HG02852 (cell line): ENCODE data around the gene NOC3L.
"Not testable (repeated sequence)": the region's sequence is repeated elsewhere in the genome, so short reads cannot be mapped to it uniquely, and the experiment has no call there.

Source experiments
- ATAC-seq: cut with Tn5 transposase; IDR thresholded peaks from one replicate; pipeline ENCODE4 v1.9.1; 2021; ENCODE audit warnings: mild to moderate bottlenecking, moderate library complexity; ENCODE audit not compliant: unreplicated experiment

NOC3L gene

DNA sequence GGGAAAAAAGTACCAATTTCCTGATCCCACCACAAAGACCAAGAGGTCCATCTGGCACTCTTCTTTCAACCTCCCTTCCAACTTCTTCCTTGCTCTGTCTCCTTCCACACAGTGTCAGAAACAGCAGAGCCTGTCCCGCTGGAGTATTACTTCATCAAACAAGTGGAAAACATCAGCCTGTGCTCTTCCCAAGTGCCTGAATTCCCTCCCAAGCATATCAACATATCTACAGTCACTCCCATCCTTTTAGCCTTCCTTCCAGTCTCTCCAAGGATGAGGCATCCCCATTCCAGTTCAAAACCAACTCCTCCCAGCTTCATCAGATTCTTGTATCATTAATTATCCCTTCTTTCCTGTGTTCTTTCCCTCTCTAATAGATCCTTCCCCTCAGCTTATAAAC is 1.7 kb upstream of the NOC3L start:
- ATAC-seq: no peak

DNA sequence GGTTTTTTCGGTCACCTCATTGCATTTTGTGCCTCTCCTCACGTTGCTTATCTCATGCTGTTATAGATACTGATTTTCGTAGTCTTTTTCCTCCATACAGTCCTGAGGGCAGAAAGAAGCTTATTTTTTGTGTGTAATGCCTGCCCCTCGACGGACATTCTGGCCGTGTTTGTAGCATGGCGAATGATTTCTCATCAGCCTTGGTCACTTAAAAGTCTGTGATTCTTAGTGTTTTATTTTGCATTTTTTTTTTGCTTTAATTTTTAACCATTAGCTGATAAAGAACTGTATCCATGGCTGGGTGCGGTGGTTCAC is 469 bp upstream of the NOC3L start:
- peak; percentile 19 for ATAC-seq

DNA sequence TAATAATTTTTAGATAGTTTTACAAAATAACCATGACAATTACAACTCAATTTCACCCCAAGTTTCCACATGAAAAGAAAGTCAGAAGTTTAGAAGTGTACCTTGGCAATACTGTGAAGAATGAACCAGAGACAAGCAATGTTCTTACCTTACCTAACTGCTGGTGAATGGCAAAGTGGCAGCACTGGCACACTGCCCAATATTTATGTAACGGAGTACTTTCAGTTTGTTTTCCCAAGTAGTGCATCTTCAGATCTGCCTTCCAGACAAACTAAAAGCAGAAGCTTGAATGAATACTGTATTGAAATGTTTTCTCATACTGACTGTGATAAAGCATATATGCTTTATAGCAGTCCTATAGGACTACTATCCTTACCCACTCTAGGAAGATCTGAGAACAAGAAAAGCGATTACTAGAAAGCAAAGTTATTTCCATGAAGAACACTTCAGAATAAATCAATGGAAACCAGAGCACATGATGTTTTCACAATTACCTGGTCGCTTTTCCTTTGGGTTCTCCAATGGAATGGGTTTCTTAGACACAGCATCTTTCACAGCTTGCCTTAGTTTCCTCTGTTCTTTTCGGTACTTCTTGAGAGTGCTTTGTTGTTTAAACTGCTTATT is 1.5 kb downstream of the NOC3L start:
- no peak for ATAC-seq

DNA sequence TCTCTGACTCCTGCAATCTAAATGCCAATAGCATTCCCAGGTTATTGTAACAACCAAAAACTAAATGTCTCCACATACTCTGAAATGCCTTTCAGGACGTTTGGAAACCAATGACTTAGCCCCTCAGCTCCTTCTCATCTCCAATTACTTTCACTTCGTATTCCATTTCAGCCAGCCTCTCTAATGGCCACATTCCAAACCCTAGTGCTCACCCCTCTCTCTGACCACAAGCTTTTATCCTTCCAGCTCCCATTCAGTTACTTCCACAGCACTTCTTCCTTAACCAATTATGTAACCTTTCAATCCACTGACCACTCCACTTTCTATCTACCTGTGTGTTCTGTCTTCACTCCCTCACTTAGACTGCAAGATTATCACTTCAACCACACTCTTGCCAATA is 4.3 kb downstream of the NOC3L start:
- ATAC-seq: no peak

DNA sequence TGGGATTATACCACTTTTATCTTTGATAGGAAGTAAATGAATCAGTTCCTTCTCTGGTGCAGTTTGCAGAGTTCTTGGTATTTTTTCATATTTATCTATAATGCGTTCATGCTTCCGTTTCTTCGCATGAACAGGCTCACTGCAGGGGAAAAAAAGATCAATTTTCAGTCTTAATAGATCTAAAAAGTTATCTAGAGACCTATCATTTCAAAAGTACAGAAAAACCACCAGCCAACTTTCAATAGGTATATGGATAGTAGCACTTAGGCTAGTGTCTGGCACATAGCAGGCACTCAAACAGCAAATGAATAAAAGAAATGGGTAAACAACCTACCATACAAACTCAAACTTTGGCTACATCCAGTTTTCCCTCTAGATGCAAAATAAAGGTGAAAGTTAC is 5.5 kb downstream of the NOC3L start:
- no peak for ATAC-seq

DNA sequence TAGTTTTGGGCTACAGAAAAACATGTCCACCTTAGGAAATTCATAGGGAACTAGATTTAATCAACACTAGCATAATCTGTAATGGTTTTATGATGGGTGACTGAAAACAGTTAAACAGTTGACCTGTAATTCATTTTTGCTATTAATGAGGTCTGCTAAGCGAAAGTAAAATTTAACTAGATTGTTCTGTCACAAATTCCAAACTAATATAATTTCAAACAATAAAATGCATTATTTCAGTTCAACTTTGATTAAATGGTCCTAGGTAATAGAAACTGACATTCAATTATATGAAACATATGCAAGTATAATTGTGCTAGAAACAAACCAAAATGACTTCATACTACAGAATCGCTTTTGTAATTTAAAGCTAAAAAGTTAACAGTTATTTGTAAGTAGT is 6.9 kb downstream of the NOC3L start:
- no peak for ATAC-seq

DNA sequence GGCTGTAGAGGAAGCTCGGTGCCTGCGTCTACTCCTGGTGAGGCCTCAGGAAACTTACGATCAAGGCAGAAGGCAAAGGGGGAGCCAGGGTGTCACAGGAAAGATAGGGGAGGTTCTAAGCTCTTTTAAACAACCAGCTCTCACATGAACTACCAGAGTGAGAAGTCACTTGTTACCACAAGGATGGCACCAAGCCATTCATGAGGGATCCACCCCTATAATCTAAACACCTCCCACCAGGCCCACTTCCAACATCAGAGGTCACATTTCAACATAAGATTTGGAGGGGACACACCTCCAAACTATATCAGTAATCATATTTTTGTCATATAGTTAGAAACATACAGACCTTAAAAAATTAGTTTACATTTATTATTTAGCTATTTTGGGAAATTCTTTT is 9.4 kb downstream of the NOC3L start:
- ATAC-seq: no peak

DNA sequence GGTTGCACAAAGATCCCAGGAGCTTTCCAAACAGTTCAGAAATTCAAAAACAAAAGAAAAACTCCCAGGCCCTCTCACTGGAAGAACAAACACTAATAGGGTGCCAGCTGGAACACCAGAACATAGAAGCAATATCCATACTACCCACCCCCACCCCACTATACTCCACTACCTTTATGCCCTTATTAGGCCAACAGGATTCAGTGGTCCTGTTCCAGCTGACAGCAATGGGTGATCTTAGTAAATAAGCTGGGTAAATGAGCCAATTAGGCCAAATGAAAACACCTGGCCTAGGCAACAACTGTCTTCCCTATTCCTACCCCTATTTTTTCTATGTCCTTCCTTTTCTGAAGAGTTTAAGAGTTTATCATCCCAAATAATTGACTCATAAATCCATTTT is 11.7 kb downstream of the NOC3L start:
- no peak for ATAC-seq

DNA sequence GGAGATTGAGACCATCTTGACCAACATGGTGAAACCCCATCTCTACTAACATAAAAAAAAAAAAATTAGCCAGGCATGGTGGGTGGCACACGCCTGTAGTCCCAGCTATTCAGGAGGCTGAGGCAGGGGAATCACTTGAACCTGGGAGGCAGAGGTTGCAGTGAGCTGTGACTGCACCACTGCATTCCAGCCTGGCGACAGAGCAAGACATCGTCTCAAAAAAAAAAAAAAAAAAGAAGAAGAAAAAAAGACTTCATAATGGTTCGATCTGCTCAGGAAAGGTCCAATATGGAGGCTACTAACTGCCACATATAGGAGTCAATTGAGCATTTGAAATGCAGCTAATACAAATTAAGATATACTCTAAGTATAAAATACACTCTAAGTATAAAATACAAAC is 12.2 kb downstream of the NOC3L start:
- not testable (repeated sequence) for ATAC-seq

DNA sequence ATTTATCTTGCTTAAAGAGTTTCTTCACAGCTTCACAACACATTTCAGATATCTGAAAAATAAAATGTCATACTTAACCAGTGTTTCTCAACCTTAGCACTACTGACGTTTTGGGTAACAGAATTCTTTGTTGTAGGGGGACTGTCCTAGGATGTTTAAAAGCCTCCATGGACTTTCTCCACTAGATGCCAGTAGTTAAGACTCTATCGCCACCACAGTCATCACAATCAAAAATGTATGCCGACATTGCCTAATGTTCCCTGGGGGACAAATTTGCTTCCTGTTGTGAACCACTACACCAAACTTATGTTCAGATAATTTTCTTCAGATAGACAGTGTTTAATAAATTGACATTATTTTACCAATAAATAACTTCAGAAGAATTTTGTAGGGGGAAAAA is 13.4 kb downstream of the NOC3L start:
- ATAC-seq: no peak

DNA sequence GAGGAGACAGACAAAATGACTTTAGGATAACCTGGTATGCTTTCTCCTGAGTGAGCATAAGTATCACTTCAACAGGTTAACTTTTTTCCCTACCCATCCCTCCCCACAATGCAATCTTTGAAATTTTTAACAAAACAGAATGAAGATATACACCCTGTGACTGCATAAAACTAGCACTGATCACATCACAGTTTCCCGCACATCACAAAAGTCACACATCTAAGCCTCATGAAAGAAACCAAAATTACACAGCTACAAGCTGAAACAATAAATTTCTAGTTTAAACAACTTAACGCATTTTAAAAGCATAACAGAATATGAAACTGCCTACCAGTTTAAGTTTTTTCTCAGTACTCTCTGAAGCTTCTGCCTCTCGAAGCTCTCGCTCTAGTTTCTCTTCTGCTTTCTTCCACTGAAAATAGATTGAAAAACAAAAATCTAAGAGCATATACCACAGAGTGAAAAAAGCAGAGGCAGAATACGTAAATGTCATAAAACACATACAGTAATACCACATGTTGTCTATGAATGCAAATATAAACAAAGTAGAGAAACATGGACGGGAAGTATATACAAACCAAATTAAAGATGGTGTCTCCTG is 18.1 kb downstream of the NOC3L start:
- peak; percentile 98 for ATAC-seq

DNA sequence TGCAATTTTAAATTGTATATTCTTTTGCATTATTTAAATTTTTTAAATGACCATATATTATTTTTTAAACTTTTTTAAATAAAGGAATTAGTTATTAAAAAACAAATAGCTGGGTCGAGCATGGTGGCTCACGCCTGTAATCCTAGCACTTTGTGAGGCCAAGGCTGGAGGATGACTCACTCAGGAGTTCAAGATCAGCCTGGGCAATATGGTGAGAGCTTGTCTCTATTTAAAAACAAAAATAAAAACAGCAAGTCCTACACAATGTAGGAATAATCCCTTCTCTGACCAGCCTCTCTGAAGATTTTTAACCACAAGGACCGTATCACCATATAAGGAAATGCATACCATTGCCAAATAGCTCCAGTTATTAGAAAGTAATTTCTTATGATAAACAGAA is 19.6 kb downstream of the NOC3L start:
- ATAC-seq: no peak

DNA sequence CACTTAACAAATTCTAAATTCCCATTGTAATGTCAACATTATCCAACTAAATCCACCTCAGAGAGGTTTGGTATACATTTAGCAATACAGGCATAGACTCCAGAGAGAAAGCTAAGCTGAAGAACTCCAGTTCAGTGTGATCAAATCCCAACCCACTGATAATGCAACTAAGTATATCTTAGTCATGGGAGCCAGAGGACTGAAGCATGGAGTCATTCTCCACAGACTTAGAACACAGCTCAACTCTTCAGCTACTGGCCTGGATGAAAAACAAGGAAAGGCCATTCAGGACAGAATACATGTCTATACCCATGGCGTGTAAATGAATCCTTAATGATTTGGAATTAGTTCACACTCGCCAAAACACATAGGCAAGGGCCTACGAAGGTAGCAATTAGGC is 27.9 kb downstream of the NOC3L start:
- no peak for ATAC-seq

DNA sequence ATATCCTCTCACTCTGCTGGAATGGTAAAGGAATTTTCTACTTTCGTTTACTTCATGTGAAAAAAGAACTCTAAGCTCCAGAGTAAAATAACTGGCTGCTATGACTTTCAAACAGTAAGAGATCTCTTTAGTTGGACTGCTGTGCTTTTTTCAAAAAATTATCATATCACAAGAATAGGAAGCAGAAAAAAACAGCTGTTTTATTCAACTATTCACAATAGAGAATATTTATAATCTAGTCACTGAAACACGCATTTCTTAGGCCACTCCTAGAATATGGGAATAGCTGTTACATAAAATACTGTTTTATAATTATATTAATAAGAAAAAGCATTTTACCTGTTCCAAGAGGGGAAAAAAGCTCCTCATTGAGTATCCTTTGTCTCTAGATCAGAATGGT is 29.7 kb downstream of the NOC3L start:
- ATAC-seq: no peak

DNA sequence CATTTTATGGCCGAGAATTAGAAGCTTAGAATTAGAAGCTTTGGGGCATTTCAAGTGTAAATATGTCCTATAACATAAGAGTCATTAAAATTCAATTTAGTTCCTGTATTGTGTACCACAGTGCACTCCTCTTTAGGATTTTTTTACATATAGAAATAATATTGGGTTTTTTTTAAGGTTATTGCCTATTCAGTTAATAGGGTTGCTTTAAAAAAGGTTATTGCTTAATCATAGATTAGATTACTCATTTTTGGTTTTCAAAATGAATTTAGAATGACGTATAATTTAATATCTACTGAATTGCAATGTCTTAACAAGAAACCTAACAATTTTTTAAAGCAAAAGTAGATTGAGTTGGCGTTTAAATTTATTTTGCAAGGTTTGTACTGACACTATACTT is 34.1 kb downstream of the NOC3L start:
- no peak for ATAC-seq

DNA sequence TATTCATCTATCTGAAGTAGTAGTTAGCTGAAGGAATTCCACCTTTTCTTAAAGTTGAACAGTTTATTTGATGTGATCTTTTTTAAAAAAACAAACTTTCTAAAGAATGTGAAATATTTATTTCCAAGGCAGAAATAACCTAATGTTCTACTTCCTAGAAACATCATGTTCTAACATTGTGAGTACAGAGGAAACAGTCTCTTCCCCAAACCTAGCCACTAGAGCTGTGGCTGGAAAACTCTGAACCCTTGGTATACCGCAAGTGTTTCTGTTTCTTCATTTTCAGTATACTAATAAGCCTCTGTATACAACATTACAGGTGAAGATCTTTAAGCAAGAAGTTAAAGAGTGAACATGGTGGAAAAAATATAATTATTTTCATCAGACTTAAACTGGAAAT is 35.1 kb downstream of the NOC3L start:
- no peak for ATAC-seq

DNA sequence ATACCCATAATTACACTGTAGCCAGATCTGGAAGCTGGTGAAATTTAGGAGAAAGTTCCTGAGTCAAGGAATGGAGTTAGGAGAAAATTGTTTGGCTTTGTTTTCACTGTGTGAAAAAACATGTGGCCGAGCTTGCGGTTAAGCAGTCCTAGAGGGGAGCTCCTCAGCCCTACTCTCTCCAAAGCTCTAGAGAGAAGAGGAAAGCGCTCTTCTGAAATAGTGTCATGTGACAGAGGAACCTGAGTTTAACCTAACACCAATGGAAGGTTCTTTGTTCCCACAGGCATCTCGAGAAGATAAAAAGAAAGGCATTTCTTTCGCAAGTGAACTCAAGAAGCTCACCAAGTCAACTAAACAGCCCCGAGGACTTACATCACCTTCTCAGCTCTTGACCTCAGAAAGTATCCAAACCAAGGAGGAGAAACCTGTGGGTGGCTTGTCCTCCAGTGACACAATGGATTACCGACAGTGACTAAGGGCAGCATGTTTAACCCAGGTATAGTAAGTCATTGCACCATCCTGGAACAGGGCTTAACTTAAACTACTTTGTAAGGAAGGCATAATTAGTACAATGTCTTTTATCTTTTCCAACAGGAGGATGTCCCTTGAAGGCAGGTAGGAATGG is 38.0 kb downstream of the NOC3L start:
- no peak for ATAC-seq

DNA sequence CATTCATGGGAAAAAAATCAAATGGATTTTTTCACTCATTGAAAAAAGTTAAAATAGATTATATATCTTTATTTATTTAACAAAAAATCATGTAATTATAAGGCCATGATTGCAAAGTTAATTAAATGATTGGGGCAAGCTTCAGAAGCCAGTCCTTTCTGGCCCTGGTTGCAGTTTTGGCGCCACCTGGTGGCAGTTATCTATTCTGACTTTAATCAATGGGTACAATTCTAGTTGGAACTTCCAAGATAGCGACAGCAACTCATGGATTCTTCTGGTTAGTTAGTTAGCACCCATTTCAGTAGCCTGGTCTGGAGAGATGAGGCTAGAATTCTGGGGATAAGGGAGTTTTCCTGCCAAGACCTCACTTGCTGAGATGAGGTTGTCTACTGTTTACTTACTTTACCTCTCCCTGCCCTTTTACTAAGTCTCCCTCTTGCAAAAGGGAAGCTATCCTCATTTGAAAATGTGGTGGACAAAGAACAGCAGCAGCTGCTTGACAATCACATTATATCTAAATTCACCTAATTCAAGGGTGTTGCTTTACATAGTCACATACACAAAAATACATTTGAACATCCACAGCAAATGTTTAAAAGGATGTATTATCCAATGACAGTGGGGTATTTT is 42.3 kb downstream of the NOC3L start:
- ATAC-seq: peak; percentile 66

DNA sequence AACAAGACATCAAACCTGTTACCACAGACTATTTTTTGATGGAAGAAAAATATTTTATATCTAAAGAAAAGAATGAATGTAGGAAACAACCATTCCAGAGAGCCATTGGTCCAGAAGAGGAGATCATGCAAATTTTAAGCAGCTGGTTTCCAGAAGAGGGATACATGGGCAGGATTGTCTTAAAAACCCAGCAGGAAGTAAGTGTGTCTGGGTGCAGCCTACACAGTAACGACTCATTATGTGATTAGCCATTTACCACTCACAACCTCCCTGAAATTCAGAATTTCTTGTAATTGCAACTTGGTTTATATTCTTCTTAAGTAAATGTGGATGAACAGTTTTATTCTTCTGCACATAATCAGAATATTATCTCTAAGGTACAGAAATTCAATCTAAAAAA is 46.2 kb downstream of the NOC3L start:
- ATAC-seq: no peak

DNA sequence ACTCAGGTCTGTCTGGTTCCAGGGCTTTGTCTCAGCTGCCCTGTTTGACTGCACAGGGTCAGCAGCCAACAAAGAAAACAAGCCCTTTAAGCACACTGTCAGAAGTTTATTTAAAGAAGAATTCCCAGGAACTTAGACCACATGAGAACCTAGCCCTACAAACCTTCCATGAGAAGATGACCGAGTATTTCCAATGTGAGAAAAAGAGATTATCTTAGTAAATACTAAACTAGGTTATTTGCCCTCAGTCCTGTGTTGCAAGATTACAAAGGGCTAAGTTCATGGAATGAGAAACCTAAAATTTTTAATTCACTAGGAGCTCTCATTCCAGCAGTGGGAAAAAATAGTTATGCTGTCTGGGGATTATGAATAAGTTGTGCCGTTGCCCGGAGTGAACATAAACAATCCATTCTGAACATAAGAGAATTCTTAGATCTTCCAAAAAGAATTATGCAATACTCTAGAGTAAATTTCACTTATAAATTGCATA is 46.7 kb downstream of the NOC3L start:
- no peak for ATAC-seq

DNA sequence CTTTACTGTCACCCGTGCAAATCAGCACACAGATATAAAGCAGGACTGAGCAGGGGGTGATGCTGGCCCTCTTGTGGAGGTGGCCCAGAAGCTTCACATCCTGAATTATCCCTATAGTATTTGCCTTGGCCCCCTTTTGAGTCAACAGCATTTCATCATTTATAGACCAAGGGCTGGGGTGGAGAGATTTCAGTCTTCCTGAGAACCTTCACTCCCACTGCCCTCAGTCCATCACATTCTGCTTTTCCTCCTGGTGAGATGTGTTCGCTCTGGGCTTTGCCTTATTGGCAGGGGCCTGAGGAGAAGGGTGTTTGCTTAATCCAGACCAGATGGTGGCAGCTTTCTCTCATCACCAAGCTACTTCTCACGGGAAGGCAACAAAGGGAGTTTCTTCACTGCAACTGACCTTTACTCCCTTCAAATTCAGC is 47.7 kb downstream of the NOC3L start:
- ATAC-seq: no peak

DNA sequence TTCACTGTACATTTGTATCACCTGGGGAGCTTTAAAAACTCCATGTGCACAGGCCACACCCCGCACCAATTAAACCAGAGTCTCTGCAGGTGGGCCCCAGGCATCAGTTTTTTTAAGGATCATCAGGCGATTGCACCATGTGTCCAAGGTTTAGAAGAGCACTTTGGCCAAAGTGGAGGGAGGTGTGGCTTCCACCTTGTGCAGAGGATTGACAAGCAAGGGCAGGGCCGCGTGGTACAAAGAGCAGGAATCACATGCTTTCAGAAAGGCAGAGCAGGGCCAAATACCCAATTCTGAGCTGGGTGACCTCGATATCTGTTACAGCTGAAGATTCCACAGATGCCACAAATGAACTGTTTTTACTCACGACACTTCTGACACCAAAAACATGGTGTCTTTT is 52.4 kb downstream of the NOC3L start:
- no peak for ATAC-seq
